Large intestine (tissue), 3 donors: Measurements from ENCODE around the gene RICTOR. TPM values are rescaled to one million over a fixed set of nuclear protein-coding genes. Genes with fewer than 3 reads are reported as not detected.

ENCODE experiments used
- DNase-seq, 2 donors: peaks; one replicate each; pipeline versions ENCODE4 v3.0.0 to v3.0.0-alpha.2; 2013
- H3K27ac ChIP-seq: one replicate; pipeline ENCODE4 v1.5.1; 2013; ENCODE audit warnings: low read length
- H3K27me3 ChIP-seq: 2 replicates; pipeline ENCODE4 v1.6.1; 2013; ENCODE audit warnings: low read length; ENCODE audit not compliant: control insufficient read depth, insufficient read depth
- H3K36me3 ChIP-seq: 2 replicates; pipeline ENCODE4 v1.6.1; 2013; ENCODE audit warnings: low read length; ENCODE audit not compliant: control insufficient read depth, insufficient read depth
- H3K4me1 ChIP-seq: one replicate; pipeline ENCODE4 v1.6.1; 2013; ENCODE audit warnings: low read length; ENCODE audit not compliant: control insufficient read depth, insufficient read depth
- H3K4me3 ChIP-seq: one replicate; pipeline ENCODE4 v1.5.1; 2013; ENCODE audit warnings: low read length
- H3K9me3 ChIP-seq: one replicate; pipeline ENCODE4 v1.6.1; 2013; ENCODE audit warnings: mild to moderate bottlenecking, low read depth, low read length, moderate library complexity; ENCODE audit not compliant: control insufficient read depth
- WGBS: methylation state at CpG from one replicate; pipeline ENCODE4 v1.1.5; 2013; ENCODE audit warnings: low lambda C conversion rate; ENCODE audit not compliant: insufficient coverage; 5-methylcytosine and 5-hydroxymethylcytosine counted together
- polyA plus RNA-seq: library from polyadenylated mRNA; unstranded; fragments of 120-200 nt; gene quantifications from one replicate; pipeline ENCODE4 v1.2.1, GENCODE V29; 2013

Gene RICTOR
- polyA plus RNA-seq, 1 donor: 20.2 TPM

GRCh38 chr5:38905516-38905915, 168.7 kb downstream of the RICTOR start:
- H3K27me3 ChIP-seq: no peaks in the 10 kb centered on the region
- WGBS: 100% methylated on average over 1 of the region's 4 CpGs
- no peaks in the 10 kb centered on the region for H3K36me3 ChIP-seq
- no peaks in the 10 kb centered on the region for H3K4me1 ChIP-seq
- DNase-seq: no peak
- no peak overlapping the region for H3K27ac ChIP-seq
- no peaks in the 10 kb centered on the region for H3K9me3 ChIP-seq
- no peak overlapping the region for H3K4me3 ChIP-seq

DNA sequence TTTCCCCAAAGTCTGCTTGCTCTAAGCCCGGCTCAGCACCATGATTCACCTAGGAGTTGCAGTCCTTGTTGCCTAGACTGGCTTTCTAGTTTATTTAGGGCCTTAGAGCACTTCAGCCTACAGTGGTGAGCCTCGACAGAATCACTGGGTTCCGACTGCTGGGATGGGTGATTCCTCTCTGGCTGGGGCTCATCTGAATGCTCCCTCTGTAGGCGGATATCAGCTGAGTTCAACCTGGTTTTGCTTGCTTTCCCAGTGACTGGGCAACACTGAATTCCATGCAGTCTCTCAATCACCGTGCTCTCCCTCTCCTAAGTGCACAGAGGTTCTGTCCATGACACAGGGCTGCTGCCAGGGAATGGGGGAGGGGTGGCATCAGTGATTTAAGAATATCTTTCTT, 174.3 kb downstream of the RICTOR start:
- Histone ChIP-seq H3K36me3 (no peaks in the 10 kb centered on the region), H3K9me3 (no peaks in the 10 kb centered on the region), H3K4me3 (no peak overlapping the region), H3K4me1 (no peaks in the 10 kb centered on the region), H3K27me3 (no peaks in the 10 kb centered on the region), H3K27ac (no peak overlapping the region)
- DNase-seq: no peak
- WGBS: no CpG with 5 or more reads among the region's 5 CpGs

- Histone ChIP-seq H3K9me3 (no peaks in the 10 kb centered on the region), H3K27me3 (no peaks in the 10 kb centered on the region)
- 94% methylated on average over 2 of the region's 3 CpGs for WGBS
These were observed 177.4 kb downstream of the RICTOR start for GRCh38 chr5:38896760-38897159.

GRCh38 chr5:38892363-38892762, 181.8 kb downstream of the RICTOR start:
- no CpG with 5 or more reads among the region's 3 CpGs for WGBS
- Histone ChIP-seq H3K36me3 (no peaks in the 10 kb centered on the region), H3K27me3 (no peaks in the 10 kb centered on the region), H3K27ac (no peak overlapping the region), H3K4me1 (no peaks in the 10 kb centered on the region), H3K9me3 (no peaks in the 10 kb centered on the region), H3K4me3 (no peak overlapping the region)
- DNase-seq: no peak

More at GRCh38 chr5:38896760-38897159, 177.4 kb downstream of the RICTOR start:
- Histone ChIP-seq H3K4me3 (no peak overlapping the region), H3K4me1 (no peaks in the 10 kb centered on the region), H3K27ac (no peak overlapping the region), H3K36me3 (no peaks in the 10 kb centered on the region)
- no peak for DNase-seq

DNA sequence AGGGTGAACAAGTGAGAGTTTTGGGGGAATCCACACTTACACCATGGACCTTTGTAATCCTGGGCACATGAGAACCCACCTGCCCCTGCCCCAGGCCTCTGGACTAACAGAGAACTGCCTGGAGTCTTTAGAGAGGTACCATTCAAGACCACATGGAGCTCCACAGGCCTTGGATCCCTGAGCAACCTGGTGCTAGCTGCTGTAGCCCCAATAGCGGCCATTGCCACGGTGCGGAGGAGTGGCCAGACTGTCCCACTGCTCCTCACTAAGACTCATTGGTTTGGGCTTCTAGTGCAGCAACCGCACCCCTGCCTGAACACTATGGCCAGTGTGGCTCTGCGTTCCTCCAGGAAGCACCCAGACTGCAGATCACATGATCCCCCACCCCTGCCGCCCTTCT, 182.6 kb downstream of the RICTOR start:
- no peaks in the 10 kb centered on the region for H3K9me3 ChIP-seq
- no peak for DNase-seq
- H3K27ac ChIP-seq: no peak overlapping the region
- no peaks in the 10 kb centered on the region for H3K4me1 ChIP-seq
- WGBS: no CpG with 5 or more reads among the region's 6 CpGs
- no peaks in the 10 kb centered on the region for H3K27me3 ChIP-seq
- H3K4me3 ChIP-seq: no peak overlapping the region
- H3K36me3 ChIP-seq: no peaks in the 10 kb centered on the region

DNA sequence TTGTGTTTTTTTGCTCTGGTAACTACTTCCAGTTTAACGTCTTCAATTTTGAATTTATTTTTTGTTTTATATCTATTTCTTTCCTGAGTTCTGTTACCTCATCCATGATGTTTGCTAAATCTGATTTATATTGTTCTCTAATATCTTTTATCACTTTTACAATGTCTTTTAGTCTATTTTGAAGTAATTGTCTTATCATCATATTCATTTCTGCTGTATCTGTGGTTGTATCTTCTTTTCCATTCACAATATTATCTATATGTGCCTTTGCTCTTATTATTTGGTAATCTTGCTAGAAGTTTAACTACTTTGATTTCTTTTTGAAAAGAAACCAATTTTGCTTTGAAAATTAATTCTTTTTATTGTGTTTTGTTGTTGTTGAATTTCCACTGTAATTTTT, 184.8 kb downstream of the RICTOR start:
- Histone ChIP-seq H3K27me3 (no peaks in the 10 kb centered on the region), H3K36me3 (peaks cover 5% of the 10 kb centered on the region), H3K9me3 (no peaks in the 10 kb centered on the region), H3K27ac (no peak overlapping the region), H3K4me1 (no peaks in the 10 kb centered on the region), H3K4me3 (no peak overlapping the region)
- DNase-seq: no peak
- WGBS: 90% methylated on average over 1 of the region's 1 CpG

DNA sequence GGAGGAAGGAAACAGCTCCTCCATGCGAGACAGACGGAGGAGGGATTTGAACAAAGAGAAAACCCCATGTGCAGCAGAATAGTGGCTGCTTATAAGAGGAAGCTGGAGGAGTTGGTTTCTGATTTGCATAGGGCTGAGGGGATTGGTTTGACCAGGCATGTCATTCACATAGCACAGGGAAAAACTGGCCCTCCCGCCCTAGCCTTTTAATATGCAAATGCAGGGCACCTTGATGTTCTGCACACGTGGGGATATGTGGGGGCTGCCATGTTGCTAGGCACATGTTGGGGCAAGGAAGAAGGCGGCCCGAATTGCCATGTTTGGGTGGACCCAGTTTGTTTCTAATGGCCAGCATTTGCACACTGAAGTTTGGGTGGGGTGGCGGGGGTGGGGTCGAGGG, 186.2 kb downstream of the RICTOR start:
- Histone ChIP-seq H3K9me3 (no peaks in the 10 kb centered on the region), H3K27ac (no peak overlapping the region), H3K4me1 (no peaks in the 10 kb centered on the region), H3K27me3 (no peaks in the 10 kb centered on the region), H3K4me3 (no peak overlapping the region), H3K36me3 (peaks cover 5% of the 10 kb centered on the region)
- no CpG with 5 or more reads among the region's 8 CpGs for WGBS
- DNase-seq: no peak

Other genes with a start within 250 kb of the RICTOR start
- 5.9 TPM for gene OSMR, start 228.4 kb downstream of the RICTOR start, polyA plus RNA-seq
- 6.8 TPM for gene FYB1, start 145.2 kb upstream of the RICTOR start, polyA plus RNA-seq